ENCODE data around the gene SREBF2.

The SREBF2 gene

DNA sequence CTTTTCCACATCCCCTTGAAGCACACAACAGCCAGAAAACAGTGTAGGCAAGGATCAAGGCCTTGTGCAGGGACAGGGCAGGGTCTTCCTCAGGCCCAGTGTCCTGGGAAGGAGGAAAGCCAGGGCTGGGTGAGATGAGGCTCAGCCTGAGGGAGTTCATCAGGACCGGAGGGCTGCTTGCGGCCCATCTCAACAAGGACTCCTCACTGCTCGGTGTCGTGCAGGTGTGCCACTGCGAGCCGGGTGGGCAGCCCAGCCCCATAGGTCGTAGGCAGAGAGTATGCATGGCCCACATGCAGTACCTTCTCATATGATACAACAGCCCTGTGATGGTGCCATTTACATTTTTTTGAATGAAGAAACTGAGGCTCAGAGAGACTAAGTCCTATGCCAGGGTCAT lies 69.1 kb downstream of the SREBF2 start:
- Mint-ChIP-seq H3K4me1 (peaks cover 9% of the 10 kb centered on the region), H3K27me3 (no peaks in the 10 kb centered on the region), H3K9me3 (no peaks in the 10 kb centered on the region), H3K4me3 (no peak overlapping the region), H3K27ac (no peak overlapping the region), H3K36me3 (peaks cover 68% of the 10 kb centered on the region)
- ATAC-seq, result no peak

DNA sequence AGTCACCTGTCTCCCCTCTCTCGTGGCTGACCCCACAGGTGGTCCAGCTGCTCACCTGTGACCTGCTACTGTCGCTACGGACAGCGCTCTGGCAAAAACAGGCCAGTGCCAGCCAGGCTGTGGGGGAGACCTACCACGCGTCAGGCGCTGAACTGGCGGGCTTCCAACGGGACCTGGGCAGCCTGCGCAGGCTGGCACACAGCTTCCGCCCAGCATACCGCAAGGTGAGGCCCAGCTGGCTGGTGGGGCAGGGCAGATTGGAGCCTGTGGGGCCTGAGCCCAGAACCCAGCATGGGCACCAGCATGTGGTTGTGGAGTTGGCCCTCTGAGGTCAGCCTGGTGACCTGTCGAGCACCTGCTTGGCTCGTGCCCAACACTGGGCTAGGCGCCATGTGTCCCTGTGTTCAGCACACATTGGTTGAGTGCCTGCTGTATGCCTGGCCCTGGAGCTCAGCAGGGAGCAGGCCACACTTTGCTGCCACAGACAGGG lies 70.1 kb downstream of the SREBF2 start:
- Mint-ChIP-seq H3K36me3 (peaks cover 59% of the 10 kb centered on the region), H3K27me3 (no peaks in the 10 kb centered on the region), H3K4me3 (no peak overlapping the region), H3K9me3 (no peaks in the 10 kb centered on the region), H3K4me1 (peaks cover 18% of the 10 kb centered on the region), H3K27ac (no peak overlapping the region)
- no peak for ATAC-seq

DNA sequence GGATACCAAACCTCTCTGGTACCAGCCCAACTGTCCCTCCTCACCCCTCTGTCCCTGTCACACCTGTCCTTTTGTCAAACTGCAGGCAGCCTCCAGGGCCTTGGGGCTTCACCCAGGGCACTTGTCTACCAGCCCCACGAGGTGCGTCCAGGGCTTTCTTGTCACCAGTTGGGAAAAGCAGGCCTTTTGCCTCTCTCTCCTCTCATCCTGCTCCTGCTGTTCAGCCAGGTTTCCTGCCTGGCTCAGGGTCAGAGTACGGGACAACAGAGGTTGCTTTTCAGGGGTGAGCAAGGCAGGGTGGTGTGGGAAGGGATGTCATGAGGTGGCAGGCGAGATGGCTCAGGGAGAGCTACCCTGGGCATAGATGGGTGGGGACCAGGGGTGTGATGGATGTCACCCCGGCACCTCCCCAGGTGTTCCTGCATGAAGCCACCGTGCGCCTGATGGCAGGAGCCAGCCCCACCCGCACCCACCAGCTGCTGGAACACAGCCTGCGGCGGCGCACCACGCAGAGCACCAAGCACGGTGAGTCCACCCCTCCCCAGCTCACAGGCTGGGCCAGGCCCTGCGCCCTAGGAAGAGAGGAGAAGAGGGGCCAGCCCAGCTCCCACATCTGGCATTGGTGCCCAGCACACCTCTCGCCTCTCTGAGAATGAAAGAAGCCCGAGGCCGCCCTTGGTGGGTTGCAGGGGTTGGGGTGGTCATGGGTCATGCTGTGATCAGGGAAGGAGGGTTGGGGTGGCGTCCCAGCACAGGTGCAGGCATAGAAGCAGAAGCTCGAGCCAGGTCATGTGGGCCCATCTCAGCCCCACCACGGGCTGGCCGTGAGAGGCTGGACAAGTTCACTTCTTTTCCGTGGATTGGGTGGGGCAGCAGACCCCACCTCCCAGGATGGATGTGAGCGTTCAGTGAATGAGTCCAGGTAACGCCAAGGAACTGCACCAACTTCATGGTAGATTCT lies 71.8 kb downstream of the SREBF2 start:
- Mint-ChIP-seq H3K9me3 (no peaks in the 10 kb centered on the region), H3K27ac (peak overlapping the region; percentile 32), H3K27me3 (no peaks in the 10 kb centered on the region), H3K4me1 (peaks cover 36% of the 10 kb centered on the region), H3K36me3 (peaks cover 42% of the 10 kb centered on the region), H3K4me3 (no peak overlapping the region)
- no peak for ATAC-seq

DNA sequence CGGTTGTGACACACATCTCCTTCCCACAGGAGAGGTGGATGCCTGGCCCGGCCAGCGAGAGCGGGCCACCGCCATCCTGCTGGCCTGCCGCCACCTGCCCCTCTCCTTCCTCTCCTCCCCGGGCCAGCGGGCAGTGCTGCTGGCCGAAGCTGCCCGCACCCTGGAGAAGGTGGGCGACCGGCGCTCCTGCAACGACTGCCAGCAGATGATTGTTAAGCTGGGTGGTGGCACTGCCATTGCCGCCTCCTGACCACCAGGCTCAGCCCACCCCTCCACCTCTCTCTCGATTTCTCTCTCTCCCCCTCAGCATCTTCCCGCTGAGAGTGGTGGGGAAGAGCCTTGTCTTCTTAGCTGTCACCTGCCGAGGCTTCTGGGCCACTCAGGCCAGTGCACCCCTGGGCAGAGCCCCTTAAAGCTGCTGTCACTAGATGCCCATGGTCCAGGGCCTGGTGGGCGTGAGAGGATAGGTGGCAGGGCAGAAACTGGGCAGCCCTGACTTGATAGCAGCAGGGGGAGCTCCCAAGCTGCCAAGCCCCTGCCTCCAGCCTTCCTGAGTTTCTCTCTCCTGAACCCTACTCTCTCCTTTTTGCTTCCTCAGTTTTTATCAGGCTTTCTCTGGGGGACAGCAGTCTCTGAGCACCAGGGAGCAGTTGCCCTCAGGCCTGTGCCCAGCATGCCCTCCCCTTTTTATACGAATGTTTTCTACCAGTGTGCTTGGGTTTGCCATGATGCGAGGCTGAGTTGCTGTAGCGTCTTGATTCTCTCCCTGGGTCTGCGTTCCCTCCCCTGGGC lies 72.7 kb downstream of the SREBF2 start:
- no peak for ATAC-seq
- Mint-ChIP-seq H3K27me3 (no peaks in the 10 kb centered on the region), H3K9me3 (no peaks in the 10 kb centered on the region), H3K27ac (no peak overlapping the region), H3K36me3 (peaks cover 35% of the 10 kb centered on the region), H3K4me1 (peaks cover 36% of the 10 kb centered on the region), H3K4me3 (no peak overlapping the region)

DNA sequence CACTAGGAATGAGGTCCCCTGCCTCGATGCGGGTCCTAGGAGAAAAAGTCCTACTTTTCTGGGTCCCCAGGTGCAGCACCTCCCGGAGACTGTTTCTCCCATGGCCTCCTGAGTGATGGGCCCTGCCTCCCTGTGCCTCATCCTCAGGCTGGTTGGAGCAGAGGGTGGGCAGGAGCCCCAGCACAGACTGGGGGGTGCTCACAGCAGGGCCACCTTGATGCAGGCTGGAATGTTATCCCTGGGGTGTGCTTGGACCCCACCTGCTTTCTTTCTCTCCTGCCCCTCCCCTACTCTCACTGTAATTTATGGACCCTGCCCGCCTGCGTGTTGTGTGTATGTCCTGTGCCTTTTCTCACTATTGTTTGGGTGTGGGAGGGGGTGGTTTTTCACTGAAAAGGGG lies 73.9 kb downstream of the SREBF2 start:
- Mint-ChIP-seq H3K4me1 (peaks cover 44% of the 10 kb centered on the region), H3K27me3 (peaks cover 8% of the 10 kb centered on the region), H3K36me3 (peaks cover 35% of the 10 kb centered on the region), H3K27ac (peak overlapping the region; percentile 55), H3K9me3 (no peaks in the 10 kb centered on the region), H3K4me3 (no peak overlapping the region)
- no peak for ATAC-seq

DNA sequence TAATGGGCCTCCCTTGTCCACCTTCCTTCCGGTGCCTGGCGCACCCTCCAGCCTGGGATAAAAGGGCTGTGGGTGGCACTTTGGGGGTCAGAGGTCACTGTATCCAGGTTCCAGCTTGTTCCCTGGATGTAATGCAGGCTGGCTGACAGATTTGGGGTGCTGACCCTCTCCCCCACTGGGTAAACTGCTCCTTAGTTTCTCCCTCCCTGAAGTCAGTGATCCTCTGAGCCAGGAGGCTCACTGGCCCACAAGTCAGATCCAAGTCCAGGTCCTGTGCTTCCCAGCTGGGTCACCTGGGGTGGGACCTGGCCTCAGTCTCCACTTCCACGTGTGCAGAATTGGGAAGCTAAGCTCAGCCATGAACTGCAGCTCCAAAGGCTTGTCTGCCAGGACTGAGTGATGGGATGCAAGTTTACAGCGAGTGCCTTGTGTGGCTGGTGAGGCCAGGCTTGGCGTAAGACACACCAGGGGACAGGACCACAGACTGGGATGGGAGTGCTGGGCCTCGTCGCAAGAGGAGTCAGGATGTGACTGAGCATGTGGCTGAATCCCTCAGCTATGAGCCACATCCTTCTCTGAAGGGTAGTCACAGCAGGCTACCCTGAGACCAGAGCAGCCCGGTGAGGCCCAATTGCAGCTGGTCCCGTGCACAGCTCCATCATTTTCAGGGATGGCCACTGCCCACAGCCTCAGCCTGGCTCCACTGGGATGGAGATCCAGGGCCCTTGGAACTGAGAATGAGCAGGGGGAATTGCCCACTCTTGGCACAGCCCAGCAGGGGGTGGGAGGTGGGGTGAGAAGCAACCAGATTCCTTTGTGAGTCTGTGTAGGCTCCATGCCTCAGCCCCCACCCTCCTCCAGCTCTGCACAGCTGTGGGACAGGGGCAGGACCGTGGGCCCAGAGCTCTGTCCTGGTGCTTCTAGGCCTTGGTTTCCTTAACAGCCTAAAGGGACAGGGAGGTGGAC lies 74.8 kb downstream of the SREBF2 start:
- Mint-ChIP-seq H3K36me3 (peaks cover 35% of the 10 kb centered on the region), H3K4me3 (no peak overlapping the region), H3K9me3 (no peaks in the 10 kb centered on the region), H3K4me1 (peaks cover 53% of the 10 kb centered on the region), H3K27ac (peak overlapping the region; percentile 55), H3K27me3 (peaks cover 17% of the 10 kb centered on the region)
- ATAC-seq, result no peak

DNA sequence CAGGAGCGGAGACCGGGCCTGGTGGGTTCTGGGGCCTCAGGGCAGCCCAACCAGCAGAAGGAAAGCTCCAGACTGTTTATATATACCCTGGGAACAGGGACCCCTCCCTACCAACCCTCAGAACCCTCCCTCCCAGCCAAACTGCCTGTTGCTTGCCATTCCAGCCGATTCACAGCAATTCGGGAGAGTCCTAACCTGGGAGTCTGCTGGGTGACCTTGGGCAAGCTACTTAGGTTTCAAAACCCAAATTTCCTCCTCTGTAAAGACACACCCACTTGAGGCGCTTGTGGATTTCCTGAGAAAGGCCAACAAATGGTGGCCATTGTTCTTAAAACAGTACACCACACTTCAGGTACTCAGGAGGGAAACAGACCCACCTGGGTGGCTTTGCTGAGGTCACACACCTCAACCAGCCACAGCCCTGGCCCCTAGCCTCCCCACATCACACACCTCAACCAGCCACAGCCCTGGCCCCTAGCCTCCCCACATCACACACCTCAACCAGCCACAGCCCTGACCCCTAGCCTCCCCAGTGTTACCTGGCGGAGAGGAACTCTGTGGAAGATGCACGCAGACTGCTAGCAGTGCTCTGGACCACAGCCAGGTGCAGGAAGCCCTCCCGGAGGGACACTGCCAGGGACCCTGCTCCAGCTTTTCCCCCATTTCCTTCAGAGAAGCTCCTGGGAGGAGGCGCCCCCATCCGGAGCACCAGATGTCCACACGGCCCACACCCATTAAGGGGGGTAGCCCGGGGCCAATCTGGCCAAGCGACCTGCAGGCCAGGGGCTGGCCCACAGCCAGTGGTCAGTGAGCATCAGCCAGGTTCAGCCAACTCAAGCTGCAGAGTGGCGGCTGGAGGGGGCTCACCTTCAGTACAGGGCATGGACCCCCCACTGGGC lies 75.8 kb downstream of the SREBF2 start:
- H3K4me1 Mint-ChIP-seq, result peaks cover 62% of the 10 kb centered on the region

DNA sequence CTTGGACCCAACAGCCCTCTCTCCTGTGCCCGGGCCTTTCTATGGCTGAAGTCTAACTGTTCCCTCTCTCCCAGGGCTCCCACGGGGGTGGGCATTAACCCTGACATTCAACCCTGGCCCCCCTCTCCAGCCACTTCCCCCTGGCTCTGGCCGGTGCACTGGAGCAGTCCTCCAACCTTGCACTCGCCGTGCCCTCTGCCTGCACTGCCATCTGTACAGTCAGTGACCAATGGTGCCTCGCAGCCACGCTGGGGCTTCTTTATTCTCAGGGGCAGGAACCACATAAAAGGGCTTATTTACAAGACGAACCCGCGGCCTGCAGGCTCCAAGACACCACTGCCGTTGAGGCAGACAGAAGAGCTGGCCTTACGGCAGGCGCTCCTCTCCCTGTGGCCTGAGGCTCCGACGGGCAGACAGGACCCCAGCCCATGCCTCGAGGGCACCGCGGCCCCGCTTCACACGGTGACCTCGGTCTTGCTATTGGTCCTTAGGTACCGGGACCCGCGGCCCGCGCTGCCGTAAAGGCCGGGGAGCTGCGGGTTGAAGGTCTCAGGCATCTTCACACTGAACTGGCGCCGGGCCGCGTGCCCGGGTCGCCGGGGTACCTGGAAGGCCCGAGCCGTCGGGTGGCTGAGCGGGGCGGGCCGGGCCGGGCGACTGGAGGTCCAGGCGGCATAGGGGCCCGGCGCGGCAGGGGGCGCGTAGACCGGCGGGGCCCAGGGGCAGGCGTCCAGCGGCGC lies 76.6 kb downstream of the SREBF2 start:
- Mint-ChIP-seq H3K27ac (peak overlapping the region; percentile 55), H3K4me3 (peak overlapping the region; percentile 32), H3K9me3 (no peaks in the 10 kb centered on the region), H3K4me1 (peaks cover 62% of the 10 kb centered on the region), H3K27me3 (peaks cover 22% of the 10 kb centered on the region), H3K36me3 (peaks cover 26% of the 10 kb centered on the region)
- ATAC-seq, result peak; percentile 46

More for the DNA sequence above, 75.8 kb downstream of the SREBF2 start:
- Mint-ChIP-seq H3K4me3 (peak overlapping the region; percentile 8), H3K27me3 (peaks cover 22% of the 10 kb centered on the region), H3K9me3 (no peaks in the 10 kb centered on the region), H3K27ac (peak overlapping the region; percentile 55), H3K36me3 (peaks cover 34% of the 10 kb centered on the region)
- ATAC-seq, result peak; percentile 60

DNA sequence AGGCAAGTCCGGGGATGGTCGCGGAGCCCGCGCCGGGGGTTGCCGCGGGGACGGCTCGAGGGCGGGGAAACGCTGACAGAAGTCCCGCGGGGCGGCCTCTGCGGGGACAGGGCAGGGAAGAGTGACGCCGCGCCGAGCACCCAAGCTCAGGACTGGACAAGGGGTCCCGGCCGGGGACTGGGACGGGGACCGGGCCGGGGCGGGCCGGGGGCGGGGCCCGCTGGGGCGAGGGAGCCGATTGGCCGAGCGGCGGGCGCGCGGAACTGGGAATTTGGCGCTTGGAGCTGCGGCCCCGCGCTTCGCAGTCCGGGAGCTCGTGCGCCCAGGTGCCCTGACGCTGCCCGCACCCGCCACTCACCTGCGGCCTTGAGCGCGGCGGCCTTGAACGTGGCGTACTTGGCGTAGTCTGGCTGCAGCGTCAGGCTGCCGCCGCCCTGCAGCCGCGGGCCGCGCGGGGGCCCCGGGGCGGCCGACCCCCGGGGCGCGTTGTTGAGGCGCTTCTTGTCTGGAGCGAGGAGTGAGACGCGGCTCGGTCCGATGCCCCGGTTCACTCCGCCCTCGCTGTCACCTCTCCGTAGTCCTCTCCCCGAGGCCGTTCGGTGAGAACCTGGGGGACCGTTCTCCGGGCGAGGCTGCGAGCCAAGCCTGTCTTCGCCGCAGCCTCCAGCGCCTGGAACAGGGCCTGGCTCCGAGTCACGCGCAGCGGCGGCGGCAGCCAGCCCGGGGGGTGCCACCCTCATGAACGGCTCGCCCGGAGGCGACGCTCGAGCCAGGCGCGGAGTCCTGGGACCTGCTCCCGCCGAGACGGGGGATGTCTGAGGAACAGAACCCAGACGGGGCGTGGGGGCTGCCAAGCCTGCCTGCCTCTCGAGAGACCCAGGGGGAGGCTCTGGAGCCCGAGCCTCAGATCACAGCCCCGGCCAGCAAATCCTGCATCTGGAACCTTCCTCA lies 77.4 kb downstream of the SREBF2 start:
- peaks cover 21% of the 10 kb centered on the region for H3K36me3 Mint-ChIP-seq
- ATAC-seq, result peak; percentile 2
- H3K4me1 Mint-ChIP-seq, result peaks cover 64% of the 10 kb centered on the region
- peak overlapping the region; percentile 72 for H3K4me3 Mint-ChIP-seq
- peaks cover 22% of the 10 kb centered on the region for H3K27me3 Mint-ChIP-seq
- peak overlapping the region; percentile 83 for H3K27ac Mint-ChIP-seq
- no peaks in the 10 kb centered on the region for H3K9me3 Mint-ChIP-seq

DNA sequence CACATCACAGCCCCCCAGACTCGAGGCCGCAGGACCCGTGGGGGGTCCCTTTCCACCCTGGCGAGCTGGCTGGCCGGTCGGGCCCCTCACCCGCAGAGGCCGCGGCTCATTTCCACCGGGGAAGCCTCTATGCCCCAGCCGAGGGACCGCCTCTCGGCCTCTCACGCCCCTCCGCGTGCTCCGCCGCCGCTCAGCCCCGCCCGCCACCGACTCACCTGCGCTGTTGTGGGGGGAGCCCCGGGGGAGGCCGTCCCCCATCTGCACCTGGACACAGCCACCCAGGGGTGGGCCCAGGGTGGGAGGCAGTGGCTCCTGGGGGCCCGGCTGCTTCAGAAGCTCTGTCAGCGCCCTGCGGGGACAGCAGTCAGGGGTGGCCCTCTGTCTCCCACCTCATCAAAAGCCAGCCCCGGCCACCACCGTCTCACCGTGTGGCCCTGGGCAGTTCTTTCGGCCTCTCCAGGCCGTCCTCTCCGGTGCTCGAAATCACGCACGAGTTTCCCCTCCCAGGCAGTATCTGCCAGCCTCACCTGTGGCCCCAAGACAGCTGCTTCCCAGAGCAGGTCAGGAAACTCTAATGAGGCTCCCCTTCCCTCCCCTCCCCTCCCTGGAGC lies 78.2 kb downstream of the SREBF2 start:
- peaks cover 66% of the 10 kb centered on the region for H3K4me1 Mint-ChIP-seq
- peaks cover 13% of the 10 kb centered on the region for H3K36me3 Mint-ChIP-seq
- H3K9me3 Mint-ChIP-seq, result no peaks in the 10 kb centered on the region
- ATAC-seq, result peak; percentile 9
- peak overlapping the region; percentile 83 for H3K27ac Mint-ChIP-seq
- peak overlapping the region; percentile 72 for H3K4me3 Mint-ChIP-seq
- H3K27me3 Mint-ChIP-seq, result peaks cover 22% of the 10 kb centered on the region

DNA sequence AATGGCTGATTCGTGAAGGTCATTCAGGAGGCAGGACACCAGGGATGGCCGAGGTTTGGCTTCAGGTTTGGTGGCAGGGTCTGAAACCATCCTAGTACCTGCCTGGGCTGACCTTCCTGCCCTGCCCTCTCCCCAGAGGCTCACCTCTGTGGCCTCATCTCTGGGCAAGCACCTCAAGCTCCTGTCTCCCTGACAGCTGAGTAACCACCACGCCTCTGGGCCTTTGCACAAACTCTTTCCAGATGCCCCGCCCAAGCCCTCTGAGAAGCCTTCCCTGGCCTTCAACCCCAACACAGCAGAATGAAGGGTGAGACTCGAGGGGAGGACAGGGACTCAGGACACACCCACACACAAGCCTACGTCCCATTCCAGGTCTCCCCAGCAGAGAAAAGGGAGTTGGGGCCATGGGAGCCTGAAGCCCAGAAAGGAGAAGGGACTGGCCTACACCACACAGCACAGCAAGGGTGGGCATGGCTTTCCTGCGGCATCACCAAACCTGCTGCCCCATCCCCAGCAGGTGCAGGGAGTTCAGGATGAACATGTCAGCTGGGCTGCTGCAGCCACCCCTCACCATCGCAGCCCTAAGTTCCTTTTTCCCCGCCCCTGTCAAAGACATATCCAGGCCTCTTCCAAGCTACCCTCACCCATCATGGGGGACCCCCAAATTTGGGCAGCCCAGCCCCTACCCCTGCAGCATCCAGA lies 79.6 kb downstream of the SREBF2 start:
- H3K27ac Mint-ChIP-seq, result peak overlapping the region; percentile 83
- H3K4me3 Mint-ChIP-seq, result peak overlapping the region; percentile 77

More for the DNA sequence above, 79.6 kb downstream of the SREBF2 start:
- peaks cover 12% of the 10 kb centered on the region for H3K36me3 Mint-ChIP-seq
- H3K9me3 Mint-ChIP-seq, result no peaks in the 10 kb centered on the region
- H3K4me1 Mint-ChIP-seq, result peaks cover 71% of the 10 kb centered on the region
- H3K27me3 Mint-ChIP-seq, result peaks cover 22% of the 10 kb centered on the region
- ATAC-seq, result no peak

All from stimulated activated memory B cell treated with anti-CD40 and anti-IgM and Interleukin-4, amounts not matched to agents 10 μg/mL and 1 μg/mL and 100 μg/mL, for 72 hours (primary cell).